HG02973 (cell line): ENCODE measurements around the gene SLC35E2B.

ENCODE experiments used
- ATAC-seq: cut with Tn5 transposase; IDR thresholded peaks from one replicate; pipeline ENCODE4 v1.9.1; 2021; ENCODE audit warnings: moderate library complexity; ENCODE audit not compliant: unreplicated experiment

SLC35E2B gene

GRCh38 chr1:1614954-1615255 lies 77.7 kb downstream of the SLC35E2B start:
- ATAC-seq = no peak

DNA sequence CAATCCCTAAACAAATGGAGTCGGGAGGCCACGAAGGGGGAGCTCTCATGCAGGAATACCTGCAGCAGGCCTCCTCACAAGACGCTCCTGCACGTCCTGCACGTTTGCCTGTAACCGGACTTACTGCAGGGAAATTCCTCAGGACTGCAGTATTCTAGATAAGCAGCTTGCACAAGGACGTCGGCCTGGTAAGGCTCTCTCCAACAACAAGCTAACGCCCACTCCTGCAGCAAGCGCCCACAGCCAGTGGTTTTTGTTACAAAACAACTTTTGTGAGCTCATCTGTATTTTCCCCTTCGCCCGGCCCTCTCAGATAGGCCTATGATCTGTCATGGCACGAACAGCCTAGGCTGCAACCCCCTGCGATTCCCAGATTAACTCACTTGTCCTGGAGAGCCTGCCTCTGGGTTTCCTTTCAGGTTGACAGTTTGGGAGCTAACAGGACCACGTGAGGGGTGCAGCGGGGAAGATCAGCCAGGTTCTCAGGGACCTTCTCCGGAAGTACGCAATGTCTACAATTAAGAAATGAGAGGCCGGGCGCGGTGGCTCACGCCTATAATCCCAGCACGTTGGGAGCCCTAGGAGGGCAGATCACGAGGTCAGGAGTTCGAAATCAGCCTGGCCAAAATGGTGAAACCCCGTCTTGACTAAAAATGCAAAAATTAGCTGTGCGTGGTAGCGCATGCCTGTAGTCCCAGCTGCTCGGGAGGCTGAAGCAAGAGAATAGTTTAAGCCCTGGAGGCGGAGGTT lies 78.2 kb downstream of the SLC35E2B start:
- no peak for ATAC-seq

DNA sequence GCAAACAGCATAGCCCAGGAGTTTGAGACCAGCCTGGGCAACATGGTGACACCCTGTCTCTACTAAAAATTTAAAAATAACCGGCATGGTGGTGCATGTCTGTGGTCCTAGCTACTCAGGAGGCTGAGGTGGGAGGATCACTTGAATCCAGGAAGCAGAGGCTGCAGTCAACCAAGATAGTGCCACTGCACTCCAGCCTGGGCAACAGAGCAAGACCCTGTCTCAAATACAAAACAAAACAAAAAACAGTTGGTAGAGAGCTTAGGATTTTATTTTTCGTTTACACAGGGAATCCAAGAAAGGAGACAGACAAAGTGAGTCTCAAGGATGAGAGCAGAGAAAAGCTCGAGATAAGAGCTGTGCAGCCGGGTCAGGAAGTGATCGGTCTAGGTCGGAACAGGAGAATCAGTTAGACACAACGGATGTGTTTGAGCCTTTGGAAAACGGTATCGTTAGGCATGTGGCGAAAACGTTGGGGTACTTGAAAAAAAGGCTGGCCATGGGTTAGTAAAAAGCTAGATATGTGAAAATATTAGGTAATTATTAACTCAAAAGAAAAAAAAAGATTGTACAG lies 79.0 kb downstream of the SLC35E2B start:
- no peak for ATAC-seq

- ATAC-seq = no peak
Measured at GRCh38 chr1:1612104-1612400, 80.5 kb downstream of the SLC35E2B start.

GRCh38 chr1:1610796-1611195 lies 81.8 kb downstream of the SLC35E2B start:
- no peak for ATAC-seq

GRCh38 chr1:1609822-1610485 lies 82.6 kb downstream of the SLC35E2B start:
- ATAC-seq = no peak
